NOMO-1 treated with dmso at 0.1 percent for 144 hours (cell line): ENCODE results near the gene IL6R.
"Not testable (repeated sequence)": the region's sequence is repeated elsewhere in the genome, so short reads cannot be mapped to it uniquely, and the experiment has no call there.

Experiments
- DNase-seq: peaks from one replicate; lab custom pipeline; 2025; ENCODE audit not compliant: unreplicated experiment; lab: John Stamatoyannopoulos, UW

Gene IL6R

DNA sequence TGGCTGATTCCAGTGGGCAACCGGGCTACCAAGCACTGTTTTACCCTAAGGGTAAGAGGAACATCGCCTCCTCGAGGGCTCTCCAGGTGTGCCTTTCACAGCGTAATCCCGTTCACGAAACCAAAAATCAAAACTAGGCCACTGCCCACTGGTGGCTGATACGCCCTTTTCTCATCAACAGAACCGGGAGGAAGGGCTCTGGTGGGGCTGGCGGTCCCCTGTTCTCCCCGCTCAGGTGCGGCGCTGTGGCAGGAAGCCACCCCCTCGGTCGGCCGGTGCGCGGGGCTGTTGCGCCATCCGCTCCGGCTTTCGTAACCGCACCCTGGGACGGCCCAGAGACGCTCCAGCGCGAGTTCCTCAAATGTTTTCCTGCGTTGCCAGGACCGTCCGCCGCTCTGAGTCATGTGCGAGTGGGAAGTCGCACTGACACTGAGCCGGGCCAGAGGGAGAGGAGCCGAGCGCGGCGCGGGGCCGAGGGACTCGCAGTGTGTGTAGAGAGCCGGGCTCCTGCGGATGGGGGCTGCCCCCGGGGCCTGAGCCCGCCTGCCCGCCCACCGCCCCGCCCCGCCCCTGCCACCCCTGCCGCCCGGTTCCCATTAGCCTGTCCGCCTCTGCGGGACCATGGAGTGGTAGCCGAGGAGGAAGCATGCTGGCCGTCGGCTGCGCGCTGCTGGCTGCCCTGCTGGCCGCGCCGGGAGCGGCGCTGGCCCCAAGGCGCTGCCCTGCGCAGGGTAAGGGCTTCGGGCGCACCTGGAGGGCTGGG is at the start of gene IL6R:
Gene IL6R, plus strand, starts transcription at position 360 of the 763 bp plus-strand sequence. Its CDS starts 287 bp downstream, at position 647.
- peak; percentile 88 for DNase-seq

DNA sequence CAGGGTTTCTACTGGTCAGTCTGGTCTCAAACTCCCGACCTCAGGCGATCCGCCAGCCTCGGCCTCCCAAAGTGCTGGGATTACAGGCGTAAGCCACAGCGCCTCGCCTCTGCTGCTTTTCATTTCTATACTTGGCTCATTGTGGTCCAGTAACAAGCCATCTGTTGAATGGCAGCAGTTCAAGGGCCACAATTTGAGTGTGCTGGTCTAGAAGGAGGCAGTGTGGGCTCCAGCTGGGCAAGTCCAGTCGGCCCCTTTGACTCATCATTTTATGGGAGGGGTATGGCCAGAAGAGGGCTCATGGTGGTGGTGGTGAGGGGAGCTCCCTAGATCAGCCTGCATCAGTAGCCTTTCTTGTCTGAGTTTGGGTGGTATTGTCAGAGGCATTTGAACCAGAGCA is 46.6 kb upstream of the IL6R start:
- no peak for DNase-seq

DNA sequence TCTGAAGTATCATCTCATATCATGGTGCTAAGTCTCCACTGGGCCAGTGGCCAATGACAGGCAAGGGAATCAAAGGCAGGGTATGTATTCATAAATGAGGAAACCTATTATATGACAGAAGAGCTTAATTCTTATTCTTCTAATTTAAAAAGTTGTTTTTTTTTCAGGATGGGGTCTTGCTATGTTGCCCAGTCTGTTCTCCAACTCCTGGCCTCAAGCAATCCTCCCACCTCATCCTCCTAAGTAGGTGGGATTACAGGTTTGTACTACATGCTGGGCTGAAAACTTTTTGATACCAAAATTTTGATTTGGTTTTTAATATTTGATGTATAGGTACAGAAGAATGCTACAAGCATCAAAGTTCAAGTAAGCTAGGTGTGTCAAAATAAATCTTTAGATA is 44.9 kb upstream of the IL6R start:
- no peak for DNase-seq

DNA sequence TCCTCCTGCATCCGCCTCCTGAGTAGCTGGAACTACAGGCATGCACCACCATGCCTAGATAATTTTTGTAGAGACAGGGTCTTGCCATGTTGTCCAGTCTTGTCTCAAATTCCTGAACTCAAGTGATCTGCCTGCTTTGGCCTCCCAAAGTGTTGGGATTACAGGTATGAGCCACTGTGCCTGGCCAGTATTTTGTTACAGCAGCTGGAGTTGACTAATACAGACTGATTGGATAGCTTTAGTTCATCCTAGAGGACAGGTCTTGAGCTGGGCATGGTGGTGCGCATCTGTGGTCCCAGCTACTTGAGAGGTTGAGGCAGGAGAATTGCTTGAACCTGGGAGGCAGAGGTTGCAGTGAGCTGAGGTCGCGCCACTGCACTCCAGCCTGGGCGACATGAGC is 44.3 kb upstream of the IL6R start:
- DNase-seq: not testable (repeated sequence)

DNA sequence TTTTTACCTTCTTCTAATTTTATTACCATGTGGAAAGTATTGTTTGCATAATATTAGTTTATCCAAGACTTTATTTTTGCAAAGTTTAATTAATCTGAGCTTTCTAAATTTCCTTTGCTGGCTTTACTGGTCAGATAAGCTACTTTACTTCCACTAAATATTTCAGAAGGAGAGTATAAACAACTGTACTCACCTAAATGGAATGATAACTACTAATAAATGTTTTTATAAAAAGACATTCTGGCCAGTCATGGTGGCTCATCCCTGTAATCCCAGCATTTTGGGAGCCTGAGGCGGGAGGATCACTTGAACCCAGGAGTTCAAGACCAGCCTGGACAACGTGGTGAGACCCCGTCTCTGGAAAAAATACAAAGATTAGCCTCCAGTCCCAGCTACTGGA is 43.8 kb upstream of the IL6R start:
- DNase-seq: no peak

DNA sequence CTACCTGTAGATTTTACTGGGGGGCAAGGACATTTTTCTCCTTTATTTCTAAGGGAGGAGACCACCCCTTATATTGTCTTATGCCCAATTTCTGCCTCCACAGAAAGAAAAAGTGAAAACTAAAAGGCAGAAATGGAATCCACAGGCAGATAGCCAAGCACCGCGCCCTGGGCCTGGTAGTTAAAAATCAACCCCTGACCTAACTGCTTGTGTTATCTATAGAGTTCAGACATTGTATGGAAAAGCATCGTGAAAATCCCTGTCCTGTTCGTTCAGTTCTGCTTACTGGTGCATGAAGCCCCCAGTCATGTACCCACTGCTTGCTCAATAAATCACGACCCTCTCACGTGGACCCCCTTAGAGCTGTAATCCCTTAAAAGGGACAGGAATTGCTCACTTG is 33.7 kb upstream of the IL6R start:
- DNase-seq: no peak

DNA sequence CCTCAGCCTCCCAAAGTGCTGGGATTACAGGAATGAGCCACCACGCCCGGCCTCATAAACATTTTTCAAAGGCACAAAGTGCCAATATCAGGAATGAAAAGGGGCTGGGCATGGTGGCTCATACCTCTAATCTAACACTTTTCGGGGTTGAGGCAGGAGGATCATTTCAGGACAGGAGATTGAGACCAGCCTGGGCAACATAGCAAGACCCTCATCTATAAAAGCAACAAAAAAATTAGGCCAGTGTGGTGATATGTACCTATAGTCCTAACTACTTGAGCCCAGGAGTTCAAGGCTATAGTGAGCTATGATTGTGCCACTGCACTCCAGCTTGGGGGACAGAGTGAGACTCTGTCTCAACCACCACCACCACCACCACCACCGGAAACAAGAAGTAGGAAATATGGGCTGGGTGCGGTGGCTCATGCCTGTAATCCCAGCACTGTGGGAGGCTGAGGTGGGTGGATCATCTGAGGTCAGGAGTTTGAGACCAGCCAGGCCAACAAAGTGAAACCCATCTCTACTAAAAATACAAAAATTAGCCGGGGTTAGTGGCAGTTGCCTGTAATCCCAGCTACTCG is 31.3 kb upstream of the IL6R start:
- not testable (repeated sequence) for DNase-seq

DNA sequence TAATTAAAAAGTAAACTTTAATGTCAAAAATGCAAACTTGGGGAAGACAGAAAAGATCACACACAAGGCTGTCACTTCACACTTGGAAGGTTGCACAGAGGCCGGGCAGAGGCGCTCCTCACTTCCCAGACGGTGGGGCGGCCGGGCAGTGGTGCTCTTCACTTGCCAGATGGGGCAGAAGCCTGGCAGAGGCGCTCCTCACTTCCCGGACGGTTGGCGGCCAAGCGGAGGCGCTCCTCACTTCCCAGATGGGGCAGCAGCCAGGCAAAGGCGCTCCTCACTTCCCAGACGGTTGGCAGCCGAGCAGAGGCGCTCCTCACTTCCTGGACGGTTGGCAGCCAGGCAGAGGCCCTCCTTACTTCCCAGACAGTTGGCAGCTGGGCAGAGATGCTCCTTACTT is 25.8 kb upstream of the IL6R start:
- no peak for DNase-seq

DNA sequence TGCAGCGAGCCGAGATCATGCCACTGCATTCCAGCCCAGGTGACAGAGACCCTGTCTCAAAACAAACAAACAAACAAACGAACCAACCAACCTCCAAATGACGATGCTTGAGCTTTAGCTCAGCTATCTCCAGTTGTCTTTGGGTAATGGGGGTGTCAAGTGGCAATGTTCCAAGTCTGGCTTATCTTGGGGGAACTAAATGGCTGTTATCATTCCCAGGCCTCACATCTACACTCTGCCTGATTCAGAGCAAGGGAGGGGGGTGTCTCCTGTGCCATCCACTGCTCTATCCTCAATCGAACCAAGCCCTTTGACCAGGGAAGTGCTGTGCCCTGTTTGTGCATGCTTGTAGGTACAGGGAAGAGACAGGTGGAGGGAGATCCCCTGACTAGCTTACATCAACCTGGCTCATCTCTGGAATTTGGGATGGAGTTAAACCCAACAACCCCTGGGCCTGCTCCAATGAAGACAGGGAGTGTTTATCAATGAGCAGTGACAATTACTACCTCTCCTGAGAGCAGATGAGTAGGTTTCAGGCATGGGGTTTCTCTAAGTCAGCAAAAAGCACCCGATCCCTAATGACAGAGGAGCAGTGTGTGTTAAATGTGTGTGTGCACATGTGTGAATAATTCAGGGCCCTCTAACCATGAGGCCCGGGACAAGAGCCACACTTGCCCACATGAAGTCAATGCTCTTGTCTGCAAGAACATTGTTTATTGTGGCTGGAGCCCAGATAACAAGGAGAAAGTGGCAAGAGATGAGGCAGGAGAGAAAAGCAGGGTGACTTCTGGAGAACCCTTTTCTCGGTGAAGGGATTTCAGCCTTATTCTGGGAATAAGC is 20.3 kb upstream of the IL6R start:
- DNase-seq: no peak

DNA sequence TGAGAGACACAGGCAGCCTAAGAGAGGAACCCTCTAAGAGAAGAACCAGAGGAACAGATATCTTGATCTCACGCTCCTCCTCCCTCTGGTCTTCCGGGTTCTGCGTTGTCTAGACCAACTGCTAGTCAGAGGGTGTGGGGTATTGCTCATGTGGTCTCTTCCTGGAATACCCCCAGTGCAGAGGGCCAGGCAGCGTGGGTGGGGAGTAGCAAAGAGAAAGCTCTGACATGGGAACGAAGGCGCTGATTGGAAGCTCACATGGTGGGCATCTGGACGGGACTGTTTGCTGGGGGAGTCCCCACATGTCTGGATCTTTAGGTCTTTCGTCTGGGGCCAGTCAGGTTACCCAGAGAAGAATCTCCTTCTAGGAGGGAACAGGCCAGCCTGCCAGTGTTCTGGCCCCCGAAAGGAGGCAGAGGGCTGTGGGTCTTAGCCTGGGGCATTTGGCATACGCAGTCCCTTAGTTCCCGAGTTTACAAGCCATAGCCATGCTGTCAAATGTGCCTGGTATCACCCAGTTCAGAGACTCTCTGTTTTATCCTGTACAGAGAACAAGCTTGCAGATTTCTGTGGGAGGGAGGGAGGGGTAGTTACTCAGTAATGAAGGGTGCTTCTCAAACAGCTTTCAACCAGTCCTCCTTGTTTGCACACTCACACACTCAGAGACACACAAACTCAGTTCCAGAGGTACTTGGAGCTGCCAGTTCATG is 18.3 kb upstream of the IL6R start:
- peak; percentile 22 for DNase-seq

DNA sequence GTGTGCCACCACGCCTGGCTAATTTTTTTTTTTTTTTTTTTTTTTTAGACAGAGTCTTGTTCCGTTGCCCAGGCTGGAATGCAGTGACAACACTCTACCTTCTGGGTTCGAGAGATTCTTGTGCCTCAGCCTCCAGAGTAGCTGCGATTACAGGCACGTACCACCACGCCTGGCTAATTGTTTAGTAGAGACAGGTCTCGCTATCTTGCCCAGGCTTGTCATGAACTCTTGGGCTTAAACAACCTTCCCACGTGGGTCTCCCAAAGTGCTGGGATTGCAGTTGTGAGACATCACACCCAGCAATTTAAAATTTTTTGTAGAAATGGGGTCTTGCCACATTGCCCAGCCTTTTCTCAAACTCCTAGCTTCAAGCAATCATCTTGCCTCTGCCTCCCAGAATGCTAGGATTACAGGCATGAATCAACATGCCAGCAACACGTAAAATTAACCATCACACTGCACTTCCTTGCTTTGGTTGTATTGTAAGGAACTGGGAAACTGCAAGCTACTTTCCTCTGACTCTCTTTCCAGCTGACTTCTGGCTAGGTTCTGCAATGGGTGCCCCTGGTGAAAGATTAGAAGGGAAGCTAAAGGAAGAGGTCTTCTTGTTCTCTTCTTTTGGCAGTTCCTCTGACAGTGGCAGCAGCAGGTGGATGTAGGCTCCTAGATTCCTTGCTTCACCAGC is 13.9 kb upstream of the IL6R start:
- no peak for DNase-seq

DNA sequence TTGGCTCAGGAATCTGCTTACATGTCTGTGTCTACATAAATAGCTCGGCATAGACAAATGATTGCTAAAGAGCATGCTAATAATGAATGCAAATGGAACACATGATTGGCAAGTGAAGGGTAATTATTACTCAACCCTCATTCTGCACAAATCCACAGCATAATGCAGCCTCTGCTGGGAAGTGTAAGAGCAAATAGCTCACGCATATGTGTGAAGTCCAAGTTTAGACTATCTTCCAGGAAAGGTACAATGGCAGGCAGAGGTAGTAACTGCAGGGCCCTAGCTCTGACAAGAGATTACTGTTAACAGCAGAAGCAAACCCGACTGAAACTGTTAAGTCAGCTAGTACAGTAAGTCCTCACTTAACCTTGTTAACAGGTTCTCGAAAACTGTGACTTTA is 7.0 kb upstream of the IL6R start:
- DNase-seq: peak; percentile 12

DNA sequence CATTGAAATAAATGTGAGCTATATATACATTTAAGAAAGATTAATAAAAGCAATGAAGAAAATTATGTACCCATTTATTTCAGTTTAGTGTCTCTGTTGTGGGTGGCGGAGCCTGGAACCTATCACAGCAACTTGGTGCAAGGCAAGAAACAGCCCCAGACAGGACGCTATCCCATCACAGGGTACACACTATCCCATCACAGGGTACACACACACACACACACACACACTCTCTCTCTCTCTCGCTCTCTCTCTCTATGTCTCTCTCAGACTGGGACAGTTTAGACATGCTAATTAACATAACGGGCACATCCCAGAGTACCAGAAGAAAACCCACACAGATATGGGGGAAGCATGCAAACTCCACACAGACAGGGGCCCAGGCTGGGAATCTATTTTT is 6.5 kb upstream of the IL6R start:
- DNase-seq: no peak

DNA sequence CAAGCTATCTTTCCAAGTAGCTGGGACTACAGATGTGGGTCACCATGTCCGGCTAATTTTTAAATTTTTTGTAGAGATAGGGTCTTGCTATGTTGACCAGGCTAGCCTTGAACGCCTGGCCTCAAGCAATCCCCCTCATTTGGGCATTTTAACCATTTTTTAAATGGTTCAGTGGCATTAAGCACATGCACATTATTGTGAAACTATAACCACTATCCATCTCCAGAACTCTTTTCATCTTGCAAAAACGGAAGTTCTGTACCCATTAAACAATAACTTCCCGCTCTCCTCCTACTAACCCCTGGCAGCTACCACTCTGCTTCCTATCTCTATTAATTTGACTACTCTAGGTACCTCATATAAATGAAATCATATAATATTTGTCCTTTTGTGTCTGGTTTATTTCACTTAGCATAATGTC is 4.8 kb upstream of the IL6R start:
- peak; percentile 81 for DNase-seq

DNA sequence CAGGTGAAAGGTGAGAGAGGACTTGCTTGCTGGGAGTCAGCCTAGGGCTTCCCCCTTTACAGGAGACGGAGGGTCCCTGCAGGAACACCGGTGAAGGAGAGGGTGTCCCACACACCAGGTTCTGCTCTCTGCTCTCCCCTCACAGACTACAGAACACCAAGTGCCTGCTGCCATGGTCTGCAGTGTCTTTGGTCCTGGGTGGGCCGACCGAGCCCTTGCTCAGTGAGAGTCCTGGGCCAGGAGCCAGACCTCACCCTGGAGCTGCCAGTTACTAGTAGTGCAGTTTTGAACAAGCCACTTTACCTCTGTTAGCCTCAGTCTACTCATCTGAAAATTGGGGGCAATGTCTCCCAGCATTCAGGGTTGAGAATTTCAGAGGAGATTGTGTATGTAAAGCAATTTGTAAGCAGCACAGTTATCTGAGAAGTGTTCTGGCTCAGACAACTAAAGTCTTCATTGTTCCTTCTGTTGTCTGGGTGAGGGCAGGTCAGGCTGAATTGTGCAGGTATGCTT is 2.7 kb upstream of the IL6R start:
- no peak for DNase-seq

DNA sequence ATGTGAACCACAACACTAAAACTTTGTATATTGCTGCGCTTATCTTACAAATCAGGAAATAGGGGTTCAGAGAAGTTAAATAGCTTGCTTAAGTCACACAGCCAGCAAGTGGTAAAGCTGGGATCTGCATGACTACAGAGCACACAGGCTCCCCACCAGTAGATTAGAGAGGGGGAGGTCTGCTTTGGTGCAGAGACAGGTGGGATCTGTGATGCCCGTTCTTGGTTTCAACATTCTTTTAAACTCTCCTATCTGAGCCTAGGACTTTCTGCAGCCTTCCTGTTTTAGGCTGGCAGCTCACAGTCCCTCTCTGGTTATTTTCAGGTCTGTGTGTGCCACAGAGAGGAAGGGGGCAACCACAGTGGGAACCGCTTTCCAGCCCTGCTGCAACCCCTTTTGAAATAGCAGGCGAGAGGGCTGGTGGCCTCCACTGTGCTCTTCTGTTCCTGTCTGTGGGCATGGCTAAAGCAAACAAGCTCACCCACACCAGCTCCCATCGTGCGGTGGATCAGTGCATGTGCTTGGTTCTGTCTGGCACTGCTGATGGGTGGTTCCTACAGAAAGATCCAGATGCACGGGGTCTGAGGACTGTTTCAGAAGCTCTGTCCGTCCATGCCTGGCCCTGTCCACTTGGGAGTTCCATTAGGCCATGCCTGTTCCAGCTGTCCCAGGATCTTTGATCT is 1.7 kb upstream of the IL6R start:
- DNase-seq: peak; percentile 73

DNA sequence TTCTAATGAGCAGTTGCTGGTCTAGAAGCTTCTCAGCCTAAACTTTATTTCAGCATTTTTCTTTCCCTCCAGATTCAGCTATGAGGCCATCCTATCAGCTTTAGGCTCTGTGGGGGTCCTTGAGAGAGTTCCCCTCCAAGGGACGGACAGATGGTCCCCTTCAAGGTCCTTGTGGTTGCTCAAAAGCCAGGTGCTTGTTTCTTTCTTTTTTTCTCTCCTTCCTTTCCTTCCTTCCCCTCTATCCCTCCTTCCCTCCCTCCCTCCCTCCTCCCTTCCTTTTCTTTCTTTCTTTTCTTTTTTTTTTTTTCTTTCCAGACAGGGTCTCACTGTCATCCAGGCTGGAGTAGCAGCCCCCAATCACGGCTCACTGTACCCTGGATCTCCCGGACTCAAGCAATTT is 1.2 kb upstream of the IL6R start:
- DNase-seq: no peak

DNA sequence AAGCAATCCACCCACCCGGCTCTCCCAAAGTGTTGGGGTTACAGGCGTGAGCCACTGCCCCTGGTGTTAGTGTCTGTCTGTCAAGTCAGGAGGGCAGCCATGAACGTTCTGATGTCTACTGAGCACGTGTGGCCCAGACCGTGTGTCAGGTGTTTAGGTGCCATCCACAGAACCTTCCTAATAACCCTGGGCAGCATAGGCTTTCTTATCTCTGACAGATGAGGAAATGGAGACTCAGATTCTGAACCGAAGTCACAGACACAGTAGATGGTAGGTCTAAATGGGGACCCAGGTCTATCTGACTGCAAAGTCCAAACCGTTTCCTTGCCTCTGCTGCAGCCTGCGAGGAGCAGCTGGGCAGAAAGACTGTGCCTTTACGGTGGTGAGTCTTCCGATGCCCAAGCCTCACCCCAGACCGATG is 622 bp upstream of the IL6R start:
- DNase-seq: peak; percentile 27

DNA sequence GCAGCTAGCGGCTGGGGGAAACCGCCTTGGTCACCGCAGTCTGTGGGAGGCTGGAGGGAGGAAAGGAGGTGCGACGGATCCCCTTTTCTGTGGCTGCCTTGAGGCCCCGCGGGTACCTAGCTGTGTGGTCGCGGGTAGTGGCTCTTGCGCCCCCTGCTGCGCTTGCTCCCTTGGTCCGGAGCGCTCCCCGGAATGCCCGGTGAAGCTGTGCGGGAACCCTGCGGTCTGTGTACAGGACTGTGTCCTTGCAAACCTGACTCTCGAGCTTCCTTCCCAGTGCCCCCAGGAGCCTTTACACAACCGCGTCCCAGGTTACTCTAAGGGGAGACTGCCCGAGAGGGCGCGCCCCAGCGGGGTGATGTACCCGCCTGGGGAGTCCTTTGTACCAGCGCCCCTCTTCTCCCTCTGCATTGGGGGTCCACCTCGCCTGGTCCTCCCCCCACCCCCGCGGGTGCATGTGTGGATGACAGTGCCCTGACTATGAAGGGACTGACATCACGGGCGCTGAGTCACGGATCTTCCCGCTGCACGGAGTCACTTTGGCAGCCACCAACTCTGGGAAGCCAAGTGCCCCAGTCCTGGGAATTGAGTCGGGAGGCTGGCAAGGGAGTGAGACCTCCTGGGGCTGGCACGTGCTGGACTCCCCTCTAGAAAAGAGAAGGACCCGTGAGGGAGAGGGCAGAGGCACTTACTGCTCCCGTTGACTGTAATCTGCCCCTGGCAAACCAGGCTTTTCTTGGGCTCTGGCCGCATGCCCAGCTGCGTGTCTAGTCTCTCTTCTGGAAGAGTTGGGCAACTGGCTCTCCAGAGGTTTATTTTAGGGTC is 816 bp downstream of the IL6R start:
- peak; percentile 54 for DNase-seq
